Rectal smooth muscle tissue (tissue), 1 donor: ENCODE measurements around the gene QRICH2.
"Not testable (repeated sequence)": the region's sequence is repeated elsewhere in the genome, so short reads cannot be mapped to it uniquely, and the experiment has no call there.

Experiments
- H3K27ac ChIP-seq: one replicate; pipeline ENCODE4 v1.7.0; 2013; ENCODE audit warnings: low read depth, low read length, inconsistent platforms
- H3K27me3 ChIP-seq: one replicate; pipeline ENCODE4 v1.7.0; 2013; ENCODE audit warnings: low read length; ENCODE audit not compliant: control insufficient read depth, insufficient read depth
- H3K36me3 ChIP-seq: one replicate; pipeline ENCODE4 v1.7.0; 2013; ENCODE audit warnings: low read length; ENCODE audit not compliant: control insufficient read depth, insufficient read depth
- H3K4me1 ChIP-seq: one replicate; pipeline ENCODE4 v1.7.0; 2013; ENCODE audit warnings: low read length; ENCODE audit not compliant: control insufficient read depth, insufficient read depth
- H3K4me3 ChIP-seq: one replicate; pipeline ENCODE4 v1.7.0; 2013; ENCODE audit warnings: low read length
- H3K9ac ChIP-seq: one replicate; pipeline ENCODE4 v1.7.0; 2013; ENCODE audit warnings: low read length

The QRICH2 gene

DNA sequence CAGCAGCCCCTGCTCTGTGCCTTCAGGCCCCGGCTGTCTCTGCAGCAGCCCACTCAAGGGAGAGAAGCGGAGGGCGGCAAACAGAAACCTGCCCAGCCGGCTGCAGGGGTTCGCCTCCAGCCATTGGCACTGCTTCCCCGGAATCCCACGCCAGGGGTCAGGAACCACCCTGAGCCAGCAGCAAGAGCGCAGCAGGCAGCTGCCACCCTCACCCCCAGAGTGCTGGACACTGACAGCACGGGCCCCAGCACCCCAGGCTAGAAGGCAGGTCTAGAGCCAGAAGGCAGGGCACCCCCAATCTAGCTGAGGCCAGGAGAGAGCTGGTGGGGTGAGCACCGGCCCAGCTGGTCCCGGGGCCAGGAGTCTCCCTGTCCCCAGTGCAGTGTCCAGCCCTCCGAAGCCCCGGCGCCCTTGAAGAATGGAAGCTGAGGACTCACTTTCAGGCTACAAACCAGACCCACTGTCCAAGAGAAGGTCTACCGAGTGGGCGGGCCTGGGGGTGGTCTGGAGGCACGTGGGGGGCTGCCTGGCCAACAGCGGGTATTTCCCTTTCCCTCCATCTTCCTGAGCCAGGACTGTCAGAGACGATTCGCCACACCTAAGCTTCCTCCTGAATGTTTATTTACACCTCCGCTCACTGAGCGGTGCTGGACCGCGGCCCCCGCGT is 34.5 kb downstream of the QRICH2 start:
- peaks cover 5% of the 10 kb centered on the region for H3K4me1 ChIP-seq
- no peaks in the 10 kb centered on the region for H3K27me3 ChIP-seq
- H3K36me3 ChIP-seq: peaks cover 4% of the 10 kb centered on the region
- H3K4me3 ChIP-seq: no peak overlapping the region
- no peak overlapping the region for H3K27ac ChIP-seq
- H3K9ac ChIP-seq: no peak overlapping the region

DNA sequence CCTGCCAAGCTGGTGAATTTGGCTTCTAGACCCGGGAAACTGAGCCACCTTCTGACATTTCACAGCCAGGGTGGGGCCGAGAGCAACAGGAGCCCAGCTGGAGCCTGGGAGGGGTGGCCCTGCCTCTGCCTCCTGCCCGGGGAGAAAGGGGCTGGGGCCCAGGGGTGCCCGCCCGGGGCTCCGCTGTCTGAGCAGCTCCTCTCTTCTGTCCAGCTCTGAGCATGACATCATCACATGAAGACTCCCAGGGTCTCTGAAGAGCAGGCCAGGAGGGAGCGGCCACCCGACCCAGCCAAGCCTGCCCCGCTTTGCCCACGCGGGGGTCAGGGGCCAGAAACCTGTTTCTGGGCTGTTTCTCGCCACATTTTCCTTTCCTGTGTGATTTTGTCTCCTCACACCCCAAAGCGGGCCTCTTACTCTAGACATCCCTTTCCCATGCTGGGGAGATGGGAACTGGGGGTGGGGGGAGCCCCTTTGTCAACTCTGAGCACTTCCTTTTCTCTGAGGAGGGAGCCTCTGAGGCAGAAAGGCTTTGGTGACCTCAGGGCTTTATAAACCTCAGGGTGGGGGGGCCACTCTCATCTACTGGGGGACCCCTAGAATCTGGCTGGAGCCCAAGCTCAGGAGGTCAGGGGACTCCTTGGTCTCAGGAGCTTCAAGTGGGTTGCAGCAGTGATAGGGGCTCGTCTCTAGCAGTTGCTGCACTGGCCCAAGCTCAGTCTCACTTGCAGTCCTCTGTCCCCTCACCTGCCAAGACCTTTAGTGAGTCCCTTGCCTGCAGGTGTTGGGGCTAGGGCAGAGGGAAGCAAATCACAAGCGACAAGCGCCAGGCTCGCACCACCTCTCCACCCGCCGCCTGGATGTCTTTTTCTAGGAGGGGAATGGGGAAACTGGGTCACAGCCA is 35.3 kb downstream of the QRICH2 start:
- Histone ChIP-seq H3K4me3 (peak overlapping the region; percentile 54), H3K9ac (no peak overlapping the region), H3K27ac (no peak overlapping the region), H3K27me3 (no peaks in the 10 kb centered on the region), H3K4me1 (peaks cover 7% of the 10 kb centered on the region), H3K36me3 (peaks cover 4% of the 10 kb centered on the region)

DNA sequence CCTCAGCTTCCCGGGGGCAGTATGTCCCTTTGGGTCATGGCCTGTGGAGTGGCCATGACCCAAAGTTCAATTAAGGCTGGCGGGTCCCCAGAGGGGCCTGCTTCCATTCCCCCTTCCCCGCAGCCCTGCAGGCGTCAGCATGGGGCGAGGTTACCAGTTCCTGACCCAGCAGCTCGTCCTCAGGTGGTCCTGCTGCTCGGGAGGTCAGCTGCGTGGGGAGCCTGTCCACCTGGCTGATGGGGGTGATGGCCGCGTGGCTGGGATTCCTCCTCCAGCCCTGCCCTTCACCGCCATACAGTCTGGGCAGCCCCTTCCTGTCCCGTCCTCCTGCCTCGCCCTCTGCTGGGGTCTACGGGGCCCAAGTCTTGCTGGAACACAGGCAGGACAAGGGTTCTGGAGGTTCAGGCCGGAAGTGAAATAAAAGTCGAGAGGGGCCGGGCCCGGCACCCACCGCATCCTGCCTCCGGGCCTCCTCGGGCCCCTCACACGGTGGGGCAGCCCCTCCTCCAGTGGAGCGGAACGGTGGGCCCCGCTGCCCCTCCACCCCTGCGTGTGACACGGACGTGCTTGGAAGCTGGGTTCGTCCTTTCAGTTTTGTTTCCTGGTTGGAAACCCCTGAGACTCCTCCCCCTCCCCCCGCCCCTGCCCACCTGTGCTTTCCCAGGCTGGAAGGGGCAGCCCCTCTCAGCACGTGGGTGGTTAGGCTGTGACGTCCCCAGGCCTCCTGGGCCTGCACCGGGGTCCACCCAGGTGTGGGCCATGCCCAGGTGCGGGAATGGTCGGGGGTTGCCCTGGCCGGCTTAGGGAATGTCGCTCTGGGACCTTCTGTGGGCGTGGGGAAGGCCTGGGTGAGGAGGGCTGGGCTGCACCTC is 36.2 kb downstream of the QRICH2 start:
- Histone ChIP-seq H3K4me3 (peak overlapping the region; percentile 54), H3K9ac (no peak overlapping the region), H3K4me1 (peaks cover 8% of the 10 kb centered on the region)

GRCh38 chr17:76270770-76271668 is 37.1 kb downstream of the QRICH2 start:
- Histone ChIP-seq H3K27ac (no peak overlapping the region), H3K36me3 (peaks cover 4% of the 10 kb centered on the region), H3K4me3 (peak overlapping the region; percentile 54), H3K27me3 (no peaks in the 10 kb centered on the region), H3K9ac (no peak overlapping the region), H3K4me1 (peaks cover 14% of the 10 kb centered on the region)

More for the DNA sequence above, 36.2 kb downstream of the QRICH2 start:
- peaks cover 4% of the 10 kb centered on the region for H3K36me3 ChIP-seq
- no peaks in the 10 kb centered on the region for H3K27me3 ChIP-seq
- H3K27ac ChIP-seq: no peak overlapping the region

- H3K9ac ChIP-seq: no peak overlapping the region
- peaks cover 4% of the 10 kb centered on the region for H3K36me3 ChIP-seq
- peaks cover 14% of the 10 kb centered on the region for H3K4me1 ChIP-seq
- H3K27ac ChIP-seq: no peak overlapping the region
- no peak overlapping the region for H3K4me3 ChIP-seq
- no peaks in the 10 kb centered on the region for H3K27me3 ChIP-seq
Observed at GRCh38 chr17:76270127-76270592, 37.9 kb downstream of the QRICH2 start.

DNA sequence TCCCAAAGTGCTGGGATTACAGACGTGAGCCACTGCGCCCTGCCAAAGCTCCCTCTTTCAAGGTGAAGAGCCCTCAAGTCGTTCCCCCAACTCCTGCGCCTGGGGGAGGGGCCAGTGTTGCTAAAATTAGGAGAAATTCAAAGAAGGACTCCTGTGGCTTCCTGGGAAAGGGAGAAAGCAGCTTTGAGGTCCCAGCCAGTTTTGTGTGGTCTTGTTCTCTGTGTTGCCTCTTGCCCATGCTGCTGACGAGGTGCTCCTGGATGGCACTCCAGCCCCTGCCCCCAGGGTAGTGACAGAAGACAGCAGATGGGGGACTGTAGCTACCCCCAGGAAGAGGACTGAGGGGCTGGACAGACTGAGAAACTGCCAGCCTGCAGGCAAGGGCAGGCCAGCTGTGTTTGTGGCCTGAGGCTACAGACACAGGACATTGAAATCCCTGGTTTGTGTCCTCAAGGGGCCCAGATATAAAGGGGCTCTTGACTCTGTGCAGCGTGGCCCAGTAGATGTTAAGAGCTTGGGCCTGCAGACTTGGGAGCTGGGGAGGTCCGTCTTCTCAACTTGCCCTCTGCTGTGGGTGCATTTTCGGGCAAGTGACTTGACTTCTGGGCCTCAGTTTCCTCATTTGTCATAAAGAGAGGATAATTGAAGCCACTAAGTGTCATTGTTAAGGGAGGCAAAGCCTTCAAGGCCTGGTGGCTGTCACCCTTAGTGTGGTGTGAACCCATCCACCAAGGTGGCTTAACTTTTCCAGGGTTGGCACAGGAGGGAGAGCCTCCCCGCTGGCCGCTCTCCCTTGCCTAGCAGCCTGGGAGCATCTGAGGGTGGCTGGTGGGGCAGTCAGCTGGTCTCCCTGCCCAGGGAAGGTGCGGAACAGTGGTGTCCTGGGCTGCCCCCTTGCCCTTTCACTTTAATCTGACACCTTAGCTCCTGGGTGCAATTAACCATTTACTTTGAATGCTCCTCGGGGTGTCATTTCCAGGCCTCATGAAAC is 38.8 kb downstream of the QRICH2 start:
- no peak overlapping the region for H3K4me3 ChIP-seq
- H3K27ac ChIP-seq: no peak overlapping the region
- peaks cover 4% of the 10 kb centered on the region for H3K36me3 ChIP-seq
- H3K4me1 ChIP-seq: peaks cover 18% of the 10 kb centered on the region
- no peak overlapping the region for H3K9ac ChIP-seq
- H3K27me3 ChIP-seq: no peaks in the 10 kb centered on the region

- H3K27me3 ChIP-seq: no peaks in the 10 kb centered on the region
- peaks cover 4% of the 10 kb centered on the region for H3K36me3 ChIP-seq
- H3K4me1 ChIP-seq: peaks cover 19% of the 10 kb centered on the region
- peak overlapping the region; percentile 33 for H3K4me3 ChIP-seq
- H3K9ac ChIP-seq: no peak overlapping the region
- H3K27ac ChIP-seq: peak overlapping the region; percentile 27
Observed at GRCh38 chr17:76268015-76268749, 39.9 kb downstream of the QRICH2 start.

GRCh38 chr17:76267581-76268001 is 40.5 kb downstream of the QRICH2 start:
- H3K9ac ChIP-seq, H3K27me3 ChIP-seq, H3K27ac ChIP-seq, H3K4me3 ChIP-seq, H3K36me3 ChIP-seq: not testable (repeated sequence)
- peaks cover 19% of the 10 kb centered on the region for H3K4me1 ChIP-seq

- Histone ChIP-seq H3K4me1 (peaks cover 17% of the 10 kb centered on the region), H3K27me3 (no peaks in the 10 kb centered on the region), H3K9ac (no peak overlapping the region), H3K4me3 (peak overlapping the region; percentile 81), H3K27ac (no peak overlapping the region), H3K36me3 (peaks cover 4% of the 10 kb centered on the region)
Observed at GRCh38 chr17:76267051-76267576, 41.0 kb downstream of the QRICH2 start.
